ENCODE data around the gene MRE11.

Gene MRE11

DNA sequence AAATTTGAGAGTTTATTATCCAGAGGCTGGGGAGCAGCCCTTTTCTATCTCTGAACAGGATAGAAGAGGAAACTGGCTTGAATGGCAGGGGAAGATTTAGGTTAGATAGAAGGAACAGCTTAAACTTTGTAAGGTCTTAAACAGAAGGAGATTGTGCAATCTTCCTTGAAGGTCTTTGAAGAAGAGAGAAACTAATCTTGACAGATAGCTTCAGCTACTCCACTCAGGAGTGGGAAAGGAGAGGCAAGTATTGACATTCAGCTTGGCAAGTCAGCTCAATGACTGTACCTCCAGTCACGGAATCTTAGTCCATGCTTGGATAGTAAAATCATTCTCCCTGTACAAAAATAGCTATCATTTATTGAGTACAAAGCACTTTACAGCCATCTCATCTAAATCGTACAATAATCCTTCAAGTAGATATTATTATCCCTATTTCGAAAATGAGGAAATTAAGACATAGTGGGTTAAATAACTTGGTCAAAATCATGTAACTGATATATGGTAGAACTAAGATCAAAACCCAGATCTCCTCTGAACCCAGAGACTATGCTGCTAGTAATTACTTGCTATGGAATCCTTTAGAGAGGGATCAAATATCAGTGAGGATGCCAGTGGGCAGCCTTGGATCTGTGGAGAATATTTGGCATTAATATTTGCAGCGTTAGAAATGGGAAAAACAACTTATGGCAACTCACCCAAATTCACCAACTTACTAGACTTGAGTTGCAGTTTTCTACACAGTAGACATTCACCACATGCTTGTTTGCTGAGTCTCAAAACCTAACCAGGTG is 33.2 kb upstream of the MRE11 start:
- DNase-seq (ENCODE audit: insufficient read length, low spot score), result no peak
- FAIRE-seq, result no peak
- TF ChIP-seq POLR2AphosphoS5 (IDR thresholded peaks at IDR 0.05; ENCODE audit: low read depth, low read length), result no peak
- no peak for TF ChIP-seq POLR2A (IDR thresholded peaks at IDR 0.05; ENCODE audit: low read depth, low read length)
- TF ChIP-seq TAF1 (IDR thresholded peaks at IDR 0.05; ENCODE audit: low read depth, low read length), result no peak
- TF ChIP-seq POU2F2 (IDR thresholded peaks at IDR 0.05; ENCODE audit: low read depth, low read length), result no peak

DNA sequence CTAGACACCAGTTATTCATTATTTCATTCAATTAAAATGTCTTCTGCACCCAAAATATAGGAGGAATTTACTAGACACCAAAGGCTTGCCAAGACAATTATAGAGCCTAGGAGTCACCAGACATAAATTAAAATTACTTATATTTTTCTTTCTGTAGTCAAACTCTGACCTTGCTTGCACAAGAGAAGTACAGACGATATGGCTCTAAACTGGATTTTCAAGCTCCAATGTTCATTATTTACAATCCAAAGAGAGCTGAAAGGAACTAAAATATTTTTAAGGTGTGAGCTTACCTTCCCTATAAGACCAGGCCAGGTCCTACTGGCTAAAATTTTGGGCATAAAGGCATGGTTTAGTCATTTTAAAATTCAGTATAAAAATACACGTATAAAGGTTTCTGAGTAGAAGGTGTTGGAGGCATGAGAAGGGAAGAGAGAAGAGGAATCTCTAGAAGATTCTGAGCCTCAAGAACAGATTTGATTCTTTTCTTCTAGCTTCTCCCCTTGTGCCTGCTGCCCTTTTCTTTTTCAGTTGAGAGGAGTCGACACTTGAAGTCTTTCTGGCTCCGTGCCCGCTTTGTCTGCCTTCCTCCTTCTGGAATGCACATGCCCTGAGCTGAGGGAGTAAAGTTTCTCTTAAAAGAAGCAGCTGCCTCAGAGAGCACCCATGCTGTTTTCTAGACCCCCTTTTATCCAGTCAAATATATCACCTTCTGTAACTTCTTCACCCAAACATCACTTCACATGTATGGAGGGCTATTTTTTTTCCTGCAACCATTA is 32.1 kb upstream of the MRE11 start:
- DNase-seq (ENCODE audit: insufficient read length, low spot score) (no peak), FAIRE-seq (no peak)
- TF ChIP-seq POU2F2 (IDR thresholded peaks at IDR 0.05; ENCODE audit: low read depth, low read length), result no peak
- TF ChIP-seq TAF1 (IDR thresholded peaks at IDR 0.05; ENCODE audit: low read depth, low read length), result no peak
- no peak for TF ChIP-seq PAX5 (IDR thresholded peaks at IDR 0.05; ENCODE audit: insufficient read depth, low read length, severe bottlenecking)
- no peak for TF ChIP-seq SPI1 (IDR thresholded peaks at IDR 0.05; ENCODE audit: low read depth, low read length)
- TF ChIP-seq POLR2AphosphoS5 (IDR thresholded peaks at IDR 0.05; ENCODE audit: low read depth, low read length), result no peak
- TF ChIP-seq POLR2A (IDR thresholded peaks at IDR 0.05; ENCODE audit: low read depth, low read length), result no peak

DNA sequence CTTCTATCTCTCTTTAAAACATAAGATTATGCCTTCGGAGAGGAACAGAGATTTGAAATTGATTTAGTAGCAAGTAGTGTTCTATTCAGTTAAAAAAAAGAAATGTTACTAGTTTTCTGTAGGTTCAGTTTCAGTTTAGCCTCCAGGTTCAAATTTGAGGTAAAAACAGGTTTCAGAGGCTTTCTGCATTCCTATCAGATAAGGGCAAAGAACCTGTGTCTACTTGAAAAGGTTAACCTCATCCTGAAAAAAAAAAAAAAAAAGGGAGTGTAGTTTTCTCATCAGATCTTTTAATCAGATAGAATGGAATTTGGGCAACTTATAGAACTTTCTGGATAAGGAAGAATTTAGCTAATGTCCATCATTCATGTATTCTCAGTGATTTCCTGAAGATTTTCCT is 30.7 kb upstream of the MRE11 start:
- DNase-seq (ENCODE audit: insufficient read length, low spot score) (no peak), FAIRE-seq (no peak)
- no peak for TF ChIP-seq SPI1 (IDR thresholded peaks at IDR 0.05; ENCODE audit: low read depth, low read length)
- no peak for TF ChIP-seq POU2F2 (IDR thresholded peaks at IDR 0.05; ENCODE audit: low read depth, low read length)
- TF ChIP-seq TAF1 (IDR thresholded peaks at IDR 0.05; ENCODE audit: low read depth, low read length), result no peak
- no peak for TF ChIP-seq POLR2AphosphoS5 (IDR thresholded peaks at IDR 0.05; ENCODE audit: low read depth, low read length)
- TF ChIP-seq PAX5 (IDR thresholded peaks at IDR 0.05; ENCODE audit: insufficient read depth, low read length, severe bottlenecking), result no peak
- TF ChIP-seq POLR2A (IDR thresholded peaks at IDR 0.05; ENCODE audit: low read depth, low read length), result no peak

DNA sequence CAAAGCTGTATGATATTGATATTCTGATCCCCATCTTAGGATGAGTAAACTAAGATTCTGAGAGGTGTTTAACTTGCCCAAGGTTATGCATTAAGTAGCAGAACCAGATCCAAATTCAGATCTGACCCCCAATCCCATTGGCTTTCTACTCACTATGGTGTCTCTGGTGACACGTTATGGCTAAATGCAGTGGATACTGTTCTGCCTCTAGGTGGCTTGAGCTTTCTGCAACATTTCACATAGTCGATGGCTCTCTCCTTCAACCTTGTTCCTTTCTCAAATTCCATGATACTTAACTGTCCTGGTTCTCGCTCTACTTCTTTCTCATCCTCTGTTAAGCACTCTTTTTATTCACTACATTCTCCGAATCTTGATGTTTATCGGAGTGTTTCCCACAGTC is 28.0 kb upstream of the MRE11 start:
- DNase-seq (ENCODE audit: insufficient read length, low spot score) (no peak), FAIRE-seq (peak; percentile 76)
- TF ChIP-seq POU2F2 (IDR thresholded peaks at IDR 0.05; ENCODE audit: low read depth, low read length), result no peak
- TF ChIP-seq PAX5 (IDR thresholded peaks at IDR 0.05; ENCODE audit: insufficient read depth, low read length, severe bottlenecking), result no peak
- no peak for TF ChIP-seq SPI1 (IDR thresholded peaks at IDR 0.05; ENCODE audit: low read depth, low read length)
- no peak for TF ChIP-seq POLR2A (IDR thresholded peaks at IDR 0.05; ENCODE audit: low read depth, low read length)
- no peak for TF ChIP-seq POLR2AphosphoS5 (IDR thresholded peaks at IDR 0.05; ENCODE audit: low read depth, low read length)
- no peak for TF ChIP-seq TAF1 (IDR thresholded peaks at IDR 0.05; ENCODE audit: low read depth, low read length)

DNA sequence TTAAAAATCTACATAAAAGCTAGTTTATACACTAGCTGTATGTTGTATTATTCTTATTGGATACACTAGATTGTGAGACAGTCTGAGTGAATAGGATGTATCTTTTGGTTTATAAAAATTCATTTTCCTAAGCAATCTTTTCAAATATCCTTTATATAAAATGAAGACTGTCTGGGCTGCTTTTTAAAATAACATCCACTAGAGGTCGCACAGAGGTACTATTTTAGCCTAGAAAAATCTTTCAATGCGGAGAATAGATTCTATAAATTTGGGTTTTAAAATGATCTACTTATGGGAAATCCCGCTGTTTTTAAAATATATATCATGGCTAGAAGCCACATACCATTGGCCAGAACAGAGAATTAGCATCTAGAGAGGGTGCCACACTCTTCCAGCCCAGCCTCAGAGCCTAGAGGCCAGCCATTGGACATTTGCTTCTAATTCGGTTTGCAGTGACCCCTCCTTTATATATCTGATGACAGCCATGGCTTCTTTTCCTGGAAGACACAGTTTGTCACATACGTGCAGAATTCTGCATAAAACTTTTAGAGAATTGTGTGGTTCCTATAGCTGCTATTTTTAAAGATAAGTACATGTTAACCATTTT is 25.9 kb upstream of the MRE11 start:
- TF ChIP-seq POU2F2 (IDR thresholded peaks at IDR 0.05; ENCODE audit: low read depth, low read length) (no peak), TAF1 (IDR thresholded peaks at IDR 0.05; ENCODE audit: low read depth, low read length) (no peak), PAX5 (IDR thresholded peaks at IDR 0.05; ENCODE audit: insufficient read depth, low read length, severe bottlenecking) (no peak), SPI1 (IDR thresholded peaks at IDR 0.05; ENCODE audit: low read depth, low read length) (no peak), POLR2A (IDR thresholded peaks at IDR 0.05; ENCODE audit: low read depth, low read length) (no peak), POLR2AphosphoS5 (IDR thresholded peaks at IDR 0.05; ENCODE audit: low read depth, low read length) (no peak)
- no peak for DNase-seq (ENCODE audit: insufficient read length, low spot score)
- FAIRE-seq, result no peak

DNA sequence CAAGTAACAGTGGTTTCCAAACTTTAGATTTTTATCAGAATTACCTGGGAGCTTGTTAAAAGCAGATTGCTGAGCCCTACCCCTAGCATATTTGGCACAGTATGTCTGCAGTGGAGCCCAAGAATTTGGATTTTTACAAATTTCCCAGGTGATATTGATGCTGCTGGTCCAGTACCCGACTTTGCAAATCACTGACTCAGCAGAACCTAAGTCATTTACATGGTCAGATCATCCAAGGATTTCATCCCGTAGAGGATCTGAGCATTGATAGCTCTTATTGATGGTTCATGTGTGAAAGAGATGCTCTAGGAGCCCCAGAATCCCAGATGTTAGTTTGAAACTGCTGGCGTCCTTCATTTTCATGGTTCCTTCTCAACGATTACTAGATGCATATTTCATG is 24.7 kb upstream of the MRE11 start:
- DNase-seq (ENCODE audit: insufficient read length, low spot score) (no peak), FAIRE-seq (no peak)
- TF ChIP-seq POLR2A (IDR thresholded peaks at IDR 0.05; ENCODE audit: low read depth, low read length) (no peak), POLR2AphosphoS5 (IDR thresholded peaks at IDR 0.05; ENCODE audit: low read depth, low read length) (no peak), POU2F2 (IDR thresholded peaks at IDR 0.05; ENCODE audit: low read depth, low read length) (no peak), TAF1 (IDR thresholded peaks at IDR 0.05; ENCODE audit: low read depth, low read length) (no peak), SPI1 (IDR thresholded peaks at IDR 0.05; ENCODE audit: low read depth, low read length) (no peak), PAX5 (IDR thresholded peaks at IDR 0.05; ENCODE audit: insufficient read depth, low read length, severe bottlenecking) (no peak)

DNA sequence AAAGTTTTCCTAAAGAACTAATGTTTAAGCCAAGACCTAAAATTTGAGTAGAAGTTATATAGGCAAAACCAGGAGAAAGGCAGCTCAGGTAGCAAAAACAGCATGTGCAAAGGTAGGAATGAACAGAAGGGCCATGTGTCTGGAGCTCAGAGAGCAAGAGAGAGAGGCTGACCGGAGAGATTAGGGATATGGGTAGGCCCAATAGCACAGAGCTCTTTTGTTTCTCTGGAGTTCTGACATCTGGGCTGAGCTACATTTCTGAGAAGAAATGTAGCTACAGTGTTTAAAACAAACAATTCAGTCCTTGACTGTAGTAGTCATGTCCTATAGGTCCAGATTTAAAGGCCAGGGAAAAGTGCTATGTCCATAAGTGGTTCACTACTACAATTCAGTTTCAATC is 23.1 kb upstream of the MRE11 start:
- FAIRE-seq (no peak), DNase-seq (ENCODE audit: insufficient read length, low spot score) (no peak)
- TF ChIP-seq POLR2AphosphoS5 (IDR thresholded peaks at IDR 0.05; ENCODE audit: low read depth, low read length) (no peak), PAX5 (IDR thresholded peaks at IDR 0.05; ENCODE audit: insufficient read depth, low read length, severe bottlenecking) (no peak), POU2F2 (IDR thresholded peaks at IDR 0.05; ENCODE audit: low read depth, low read length) (no peak), SPI1 (IDR thresholded peaks at IDR 0.05; ENCODE audit: low read depth, low read length) (no peak), TAF1 (IDR thresholded peaks at IDR 0.05; ENCODE audit: low read depth, low read length) (no peak), POLR2A (IDR thresholded peaks at IDR 0.05; ENCODE audit: low read depth, low read length) (no peak)

DNA sequence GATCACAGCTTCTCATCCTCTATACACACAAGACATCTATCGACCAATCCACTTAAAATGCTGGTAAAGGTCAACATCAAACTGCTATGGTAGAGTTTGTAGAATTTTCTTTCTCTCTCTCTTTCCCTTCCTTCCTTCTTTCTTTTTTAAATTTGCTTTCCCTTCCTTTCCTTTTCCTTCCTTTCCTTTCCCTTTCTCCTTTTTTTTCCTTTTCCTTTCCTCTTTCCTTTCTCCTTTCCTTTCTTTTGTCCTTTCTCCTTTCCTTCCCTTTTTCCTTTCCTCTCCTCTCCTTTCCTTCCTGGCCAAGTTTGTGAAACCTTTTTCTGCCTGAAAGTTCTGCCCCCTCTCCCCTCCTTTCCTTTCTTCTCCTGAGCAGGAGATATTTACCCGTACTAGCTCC is 21.8 kb upstream of the MRE11 start:
- no peak for TF ChIP-seq SPI1 (IDR thresholded peaks at IDR 0.05; ENCODE audit: low read depth, low read length)
- TF ChIP-seq POU2F2 (IDR thresholded peaks at IDR 0.05; ENCODE audit: low read depth, low read length), result no peak
- no peak for TF ChIP-seq TAF1 (IDR thresholded peaks at IDR 0.05; ENCODE audit: low read depth, low read length)
- no peak for TF ChIP-seq POLR2AphosphoS5 (IDR thresholded peaks at IDR 0.05; ENCODE audit: low read depth, low read length)
- no peak for TF ChIP-seq PAX5 (IDR thresholded peaks at IDR 0.05; ENCODE audit: insufficient read depth, low read length, severe bottlenecking)
- no peak for TF ChIP-seq POLR2A (IDR thresholded peaks at IDR 0.05; ENCODE audit: low read depth, low read length)
- FAIRE-seq, result no peak
- DNase-seq (ENCODE audit: insufficient read length, low spot score), result no peak

DNA sequence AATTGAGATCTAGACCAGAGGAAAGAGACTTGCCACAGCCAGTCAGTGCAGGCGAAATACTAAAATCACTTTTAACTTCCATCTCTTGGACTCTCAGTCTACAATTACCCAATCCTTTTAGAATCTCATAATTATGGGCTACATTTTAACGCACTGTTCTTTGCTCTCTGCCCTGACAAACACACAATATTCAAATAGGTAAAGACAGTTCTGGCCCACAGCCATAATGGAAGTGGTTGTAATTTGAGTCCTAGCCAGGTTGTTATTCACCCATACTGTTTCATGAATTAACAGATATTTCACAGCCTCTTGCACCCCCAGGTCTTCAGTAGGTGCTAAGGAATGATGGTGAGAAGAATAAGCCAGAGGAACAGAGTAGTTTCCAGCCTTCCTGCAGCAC is 19.4 kb upstream of the MRE11 start:
- TF ChIP-seq POLR2AphosphoS5 (IDR thresholded peaks at IDR 0.05; ENCODE audit: low read depth, low read length) (no peak), TAF1 (IDR thresholded peaks at IDR 0.05; ENCODE audit: low read depth, low read length) (no peak), SPI1 (IDR thresholded peaks at IDR 0.05; ENCODE audit: low read depth, low read length) (no peak), POLR2A (IDR thresholded peaks at IDR 0.05; ENCODE audit: low read depth, low read length) (no peak), PAX5 (IDR thresholded peaks at IDR 0.05; ENCODE audit: insufficient read depth, low read length, severe bottlenecking) (no peak), POU2F2 (IDR thresholded peaks at IDR 0.05; ENCODE audit: low read depth, low read length) (no peak)
- FAIRE-seq (no peak), DNase-seq (ENCODE audit: insufficient read length, low spot score) (no peak)

All from GM12891 (cell line).